ENCODE results near the gene TRAPPC1. TPM values are rescaled to one million over a fixed set of nuclear protein-coding genes. Genes with fewer than 3 reads are reported as not detected.

TRAPPC1 gene
- total RNA-seq, 1 experiment from 2014 or later: 75.5 TPM

DNA sequence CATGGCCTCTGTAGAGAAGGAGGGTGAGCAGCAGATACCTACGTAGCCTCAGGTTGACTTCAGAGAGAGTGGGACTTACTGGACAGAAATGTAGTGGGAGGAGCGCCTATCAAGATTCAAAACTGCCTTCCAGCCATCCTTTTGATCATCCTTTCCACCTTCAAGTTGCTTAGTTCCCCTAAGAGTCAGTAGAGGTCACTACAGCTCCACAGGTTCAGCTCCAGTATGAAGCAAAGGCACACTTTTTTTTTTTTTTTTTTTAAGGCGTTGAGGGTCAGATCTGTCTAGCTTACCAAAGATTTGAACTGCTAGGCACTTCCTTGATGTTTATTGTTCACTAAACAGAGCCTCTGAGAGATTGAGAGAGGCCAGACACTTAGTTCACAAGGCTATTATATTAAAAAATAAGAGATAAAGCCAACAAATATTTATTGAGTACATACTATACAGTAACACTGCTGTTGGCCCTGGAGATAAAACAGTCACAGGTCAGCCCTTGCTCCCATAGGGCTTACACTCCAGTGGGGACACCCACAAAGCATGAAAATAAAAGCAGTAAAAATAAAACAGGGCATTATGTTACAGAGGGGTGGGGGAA is 18.7 kb downstream of the TRAPPC1 start:
- no peak overlapping the region for H3K4me3 ChIP-seq (ENCODE audit: low read depth, low read length)
- Mint-ChIP-seq H3K4me1 (ENCODE audit: low read depth, unreplicated experiment) (no peaks in the 10 kb centered on the region), H3K36me3 (ENCODE audit: insufficient read depth, unreplicated experiment) (peaks cover 32% of the 10 kb centered on the region), H3K27ac (ENCODE audit: unreplicated experiment) (no peak overlapping the region), H3K4me3 (ENCODE audit: unreplicated experiment) (no peak overlapping the region), H3K27me3 (ENCODE audit: insufficient read depth, unreplicated experiment) (no peaks in the 10 kb centered on the region), H3K9me3 (ENCODE audit: unreplicated experiment) (no peaks in the 10 kb centered on the region)
- H3K4me1 ChIP-seq: 0 out of 2 replicates have a peak, but pooled peaks cover 3% of the 10 kb centered on the region
- intact Hi-C loops (cut with micrococcal nuclease; ENCODE audit: unreplicated experiment): loop anchor here (1.0 to 10.0 kb wide), 4 partner anchors 19 to 168 kb away; partner anchors contain the start of gene CNTROB
- BruUV-seq (replicated peaks): no TSS peak
- peak; percentile 50 to 62 for DNase-seq
- no peaks in the 10 kb centered on the region for H3K27me3 ChIP-seq (replicated peaks; ENCODE audit: control insufficient read depth, insufficient read depth, low read length)
- CTCF ChIA-PET: interaction anchor here (0.6 to 1.9 kb wide), 8 partner anchors 19 to 695 kb away, joined by 3 to 8 read pairs (median 4); partner anchors contain the start of genes CNTROB and TRAPPC1
- POLR2A ChIA-PET: interaction anchor here (0.6 kb wide), 5 partner anchors 13 to 298 kb away, joined by 3 to 6 read pairs (median 4); partner anchors contain the start of gene FXR2
- TF ChIP-seq, protein P1, sequence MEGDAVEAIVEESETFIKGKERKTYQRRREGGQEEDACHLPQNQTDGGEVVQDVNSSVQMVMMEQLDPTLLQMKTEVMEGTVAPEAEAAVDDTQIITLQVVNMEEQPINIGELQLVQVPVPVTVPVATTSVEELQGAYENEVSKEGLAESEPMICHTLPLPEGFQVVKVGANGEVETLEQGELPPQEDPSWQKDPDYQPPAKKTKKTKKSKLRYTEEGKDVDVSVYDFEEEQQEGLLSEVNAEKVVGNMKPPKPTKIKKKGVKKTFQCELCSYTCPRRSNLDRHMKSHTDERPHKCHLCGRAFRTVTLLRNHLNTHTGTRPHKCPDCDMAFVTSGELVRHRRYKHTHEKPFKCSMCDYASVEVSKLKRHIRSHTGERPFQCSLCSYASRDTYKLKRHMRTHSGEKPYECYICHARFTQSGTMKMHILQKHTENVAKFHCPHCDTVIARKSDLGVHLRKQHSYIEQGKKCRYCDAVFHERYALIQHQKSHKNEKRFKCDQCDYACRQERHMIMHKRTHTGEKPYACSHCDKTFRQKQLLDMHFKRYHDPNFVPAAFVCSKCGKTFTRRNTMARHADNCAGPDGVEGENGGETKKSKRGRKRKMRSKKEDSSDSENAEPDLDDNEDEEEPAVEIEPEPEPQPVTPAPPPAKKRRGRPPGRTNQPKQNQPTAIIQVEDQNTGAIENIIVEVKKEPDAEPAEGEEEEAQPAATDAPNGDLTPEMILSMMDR (IDR thresholded peaks at IDR 0.05; ENCODE audit: insufficient read depth in 1 of 2, low read depth in 1 of 2, low read length in 1 of 2, severe bottlenecking in 1 of 2, unreplicated experiment in 1 of 2): peak; percentile 29 to 68
- H3K9me3 ChIP-seq: no peaks in the 10 kb centered on the region
- H3K36me3 ChIP-seq (ENCODE audit: control insufficient read depth, insufficient read depth, low read length): no peaks in the 10 kb centered on the region

- DNase-seq: no peak
- H3K36me3 ChIP-seq (ENCODE audit: control insufficient read depth, insufficient read depth, low read length): no peaks in the 10 kb centered on the region
- Mint-ChIP-seq H3K4me3 (ENCODE audit: unreplicated experiment) (no peak overlapping the region), H3K36me3 (ENCODE audit: insufficient read depth, unreplicated experiment) (peaks cover 29% of the 10 kb centered on the region), H3K4me1 (ENCODE audit: low read depth, unreplicated experiment) (no peaks in the 10 kb centered on the region), H3K27ac (ENCODE audit: unreplicated experiment) (no peak overlapping the region), H3K27me3 (ENCODE audit: insufficient read depth, unreplicated experiment) (no peaks in the 10 kb centered on the region), H3K9me3 (ENCODE audit: unreplicated experiment) (no peaks in the 10 kb centered on the region)
- no peak overlapping the region for H3K4me3 ChIP-seq (ENCODE audit: low read depth, low read length)
- H3K27me3 ChIP-seq (replicated peaks; ENCODE audit: control insufficient read depth, insufficient read depth, low read length): no peaks in the 10 kb centered on the region
- TF ChIP-seq, protein P1 (IDR thresholded peaks at IDR 0.05; ENCODE audit: insufficient read depth in 1 of 2, low read depth in 1 of 2, low read length in 1 of 2, severe bottlenecking in 1 of 2, unreplicated experiment in 1 of 2): no peak
- H3K4me1 ChIP-seq: no peaks in the 10 kb centered on the region
- intact Hi-C loops (cut with micrococcal nuclease; ENCODE audit: unreplicated experiment): loop anchor here (10.0 kb wide), 1 partner anchor 166 kb away; no protein-coding TSS in a partner anchor
- no peaks in the 10 kb centered on the region for H3K9me3 ChIP-seq
- CTCF ChIA-PET: no interaction called here
- POLR2A ChIA-PET: no interaction called here
- BruUV-seq (replicated peaks): no TSS peak
Observed at GRCh38 chr17:7911116-7911515, 20.6 kb downstream of the TRAPPC1 start.

DNA sequence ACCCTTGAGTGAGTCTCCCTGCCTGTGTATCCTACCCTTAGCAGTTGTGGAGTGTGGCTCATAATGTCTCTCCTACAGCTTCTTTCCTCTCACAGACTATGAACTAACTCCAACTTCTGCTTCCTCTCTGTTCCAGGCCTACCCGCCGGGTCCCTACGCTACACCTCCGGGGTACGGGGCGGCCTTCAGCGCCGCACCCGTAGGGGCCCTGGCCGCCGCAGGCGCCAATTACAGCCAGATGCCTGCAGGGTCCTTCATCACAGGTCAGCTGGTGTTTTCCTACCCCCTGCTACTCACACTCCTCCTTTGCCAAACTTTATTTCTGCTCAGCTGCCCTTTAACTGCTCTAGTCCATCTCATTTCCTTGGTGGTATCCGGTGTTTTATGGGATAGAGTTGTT is 21.0 kb downstream of the TRAPPC1 start:
- intact Hi-C loops (cut with micrococcal nuclease; ENCODE audit: unreplicated experiment): loop anchor here (10.0 kb wide), 1 partner anchor 166 kb away; no protein-coding TSS in a partner anchor

More for the DNA sequence above, 21.0 kb downstream of the TRAPPC1 start:
- no peak for DNase-seq
- Mint-ChIP-seq H3K36me3 (ENCODE audit: insufficient read depth, unreplicated experiment) (peaks cover 25% of the 10 kb centered on the region), H3K4me1 (ENCODE audit: low read depth, unreplicated experiment) (no peaks in the 10 kb centered on the region), H3K9me3 (ENCODE audit: unreplicated experiment) (no peaks in the 10 kb centered on the region), H3K27ac (ENCODE audit: unreplicated experiment) (no peak overlapping the region), H3K27me3 (ENCODE audit: insufficient read depth, unreplicated experiment) (no peaks in the 10 kb centered on the region), H3K4me3 (ENCODE audit: unreplicated experiment) (no peak overlapping the region)
- H3K4me1 ChIP-seq: no peaks in the 10 kb centered on the region
- CTCF ChIA-PET: no interaction called here
- POLR2A ChIA-PET: no interaction called here
- no peak overlapping the region for H3K4me3 ChIP-seq (ENCODE audit: low read depth, low read length)
- TF ChIP-seq, protein P1 (IDR thresholded peaks at IDR 0.05; ENCODE audit: insufficient read depth in 1 of 2, low read depth in 1 of 2, low read length in 1 of 2, severe bottlenecking in 1 of 2, unreplicated experiment in 1 of 2): no peak
- H3K36me3 ChIP-seq (ENCODE audit: control insufficient read depth, insufficient read depth, low read length): no peaks in the 10 kb centered on the region
- no peaks in the 10 kb centered on the region for H3K9me3 ChIP-seq
- no TSS peak for BruUV-seq (replicated peaks)
- H3K27me3 ChIP-seq (replicated peaks; ENCODE audit: control insufficient read depth, insufficient read depth, low read length): no peaks in the 10 kb centered on the region

Measured in Caco-2 (cell line).